Peyer's patch (tissue), 4 donors: Measurements from ENCODE around the gene MAPKBP1.

Experiments used
- CTCF ChIP-seq, 6 experiments: fragments of 450-650 bp in 4 of 6; fragments of 200-600 bp in 2 of 6; sonication (generic) in 1 of 6; IDR thresholded peaks; one replicate each; pipeline ENCODE4 v1.5.1; 2017 to 2019; ENCODE audit warnings: antibody characterized with exemption in 6 of 6, mild to moderate bottlenecking in 3 of 6, moderate library complexity in 1 of 6
- POLR2A ChIP-seq, 2 donors: fragments of 450-650 bp; IDR thresholded peaks; one replicate each; pipeline ENCODE4 v1.5.1; 2017; ENCODE audit warnings: antibody characterized with exemption in 2 of 2, mild to moderate bottlenecking in 2 of 2, moderate library complexity in 2 of 2

- TF ChIP-seq CTCF (IDR thresholded peaks at IDR 0.05) (no peak), POLR2A (IDR thresholded peaks at IDR 0.05) (no peak)
Observed at GRCh38 chr15:41779662-41780157, 5.4 kb downstream of the MAPKBP1 start.
